RWPE1 (cell line): ENCODE data around the gene FAM78B.

Source experiments
- CTCF ChIA-PET: fragments of 350-600 bp; sonication (Branson Sonifier 250); formaldehyde crosslinking; extraction: SDS; loops from one replicate; lab custom pipeline; 2021; lab: Yijun Ruan, JAX
- POLR2A ChIA-PET: fragments of 400-600 bp; formaldehyde crosslinking; extraction: SDS; loops from one replicate; lab custom pipeline; 2020; ENCODE audit warnings: antibody characterized with exemption; ENCODE audit not compliant: low non-redundant PET; lab: Yijun Ruan, JAX
- DNase-seq: peaks from one replicate; pipeline ENCODE4 v3.0.0; 2012; ENCODE audit warnings: low spot score
- H3K27ac ChIP-seq: fragments of 450-650 bp; 2 replicates; pipeline ENCODE4 v1.5.1; 2017
- CTCF ChIP-seq: fragments of 450-650 bp; conservative IDR thresholded peaks from 2 replicates; pipeline ENCODE4 v1.5.1; 2017; ENCODE audit warnings: low read depth, mild to moderate bottlenecking

Gene FAM78B

DNA sequence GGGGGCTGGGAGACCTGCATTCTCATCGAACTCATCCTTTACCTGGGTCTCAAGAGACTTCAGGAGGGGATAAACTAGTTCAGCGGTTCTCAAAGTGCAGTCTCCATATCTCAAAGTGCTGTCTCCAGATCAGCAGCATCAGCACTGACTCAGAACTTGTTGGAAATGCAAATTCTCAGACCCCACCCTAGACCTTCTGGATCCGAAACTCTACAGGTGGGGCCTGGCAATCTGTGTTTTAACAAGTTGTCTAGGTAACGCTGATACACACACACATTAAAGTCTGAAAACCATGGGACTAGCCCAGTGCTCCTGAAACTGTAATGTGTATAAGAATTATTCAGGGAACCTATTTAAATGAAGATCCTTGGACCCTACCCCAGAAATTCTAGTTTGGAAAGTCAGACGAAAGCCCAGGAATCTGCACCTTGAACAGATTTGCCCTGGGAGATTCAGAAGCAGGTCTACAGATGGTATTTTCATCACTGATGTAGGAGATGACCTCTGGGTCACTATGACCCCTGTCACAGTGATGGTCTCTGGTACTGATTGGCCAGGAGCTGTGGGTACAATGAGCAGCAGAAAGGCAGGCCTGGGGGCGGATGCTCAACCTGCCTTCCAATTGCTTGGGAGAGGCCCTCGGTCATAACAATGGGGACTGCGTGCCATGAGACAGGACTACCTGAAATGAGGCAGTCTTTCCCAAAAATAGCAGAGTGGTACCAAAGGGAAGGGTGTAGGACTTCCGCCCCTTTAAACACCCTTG lies 127.2 kb downstream of the FAM78B start:
- DNase-seq: no peak
- CTCF ChIA-PET: no interaction called here
- H3K27ac ChIP-seq: no peak overlapping the region
- POLR2A ChIA-PET: no interaction called here
- no peak for TF ChIP-seq CTCF

- DNase-seq: no peak
- H3K27ac ChIP-seq: no peak overlapping the region
- ChIA-PET CTCF (no interaction called here), POLR2A (no interaction called here)
- TF ChIP-seq CTCF: no peak
Observed at GRCh38 chr1:166036092-166036491, 130.7 kb downstream of the FAM78B start.

DNA sequence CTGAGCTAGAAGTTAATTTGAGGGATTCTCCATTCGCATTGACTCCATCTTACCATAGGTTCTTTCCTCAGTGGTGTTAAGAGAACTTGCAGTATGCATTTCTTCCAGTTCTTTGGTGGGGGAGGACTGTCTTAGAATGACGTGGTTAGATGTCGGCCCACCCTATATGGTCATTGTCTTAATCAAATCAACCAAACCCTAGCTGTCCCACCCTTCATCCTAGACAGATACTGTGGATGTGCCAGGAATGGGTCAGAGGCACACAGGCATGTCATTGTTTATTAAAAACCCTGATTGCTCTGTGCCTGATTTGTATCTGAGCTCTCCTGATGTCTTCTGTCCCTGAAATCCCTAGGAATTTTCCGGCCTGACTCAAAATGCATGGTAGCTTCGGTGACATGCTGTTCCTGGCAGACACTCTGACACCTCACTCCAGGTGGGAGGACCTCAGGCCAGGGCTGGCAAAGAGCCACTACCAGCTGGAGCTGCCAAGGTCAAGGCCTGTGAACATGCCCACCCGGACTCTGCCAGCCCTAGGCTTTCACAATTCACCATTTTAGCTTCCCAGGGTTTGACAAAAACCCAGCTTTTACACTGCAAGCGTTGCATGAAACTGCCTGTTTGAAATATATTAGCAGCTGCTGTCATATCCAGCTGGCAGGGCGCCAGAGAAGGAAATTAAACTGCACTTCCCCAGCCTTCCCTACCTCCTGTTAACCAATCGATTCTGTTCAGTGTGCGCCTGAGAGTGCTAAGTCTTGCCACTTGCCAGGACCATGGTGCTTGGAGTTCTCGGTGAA lies 134.0 kb downstream of the FAM78B start:
- no peak for DNase-seq
- TF ChIP-seq CTCF: no peak
- POLR2A ChIA-PET: no interaction called here
- no peak overlapping the region for H3K27ac ChIP-seq
- CTCF ChIA-PET: interaction anchor here (0.6 kb wide), 2 partner anchors 169 to 507 kb away, joined by 3 read pairs; no protein-coding TSS in a partner anchor

DNA sequence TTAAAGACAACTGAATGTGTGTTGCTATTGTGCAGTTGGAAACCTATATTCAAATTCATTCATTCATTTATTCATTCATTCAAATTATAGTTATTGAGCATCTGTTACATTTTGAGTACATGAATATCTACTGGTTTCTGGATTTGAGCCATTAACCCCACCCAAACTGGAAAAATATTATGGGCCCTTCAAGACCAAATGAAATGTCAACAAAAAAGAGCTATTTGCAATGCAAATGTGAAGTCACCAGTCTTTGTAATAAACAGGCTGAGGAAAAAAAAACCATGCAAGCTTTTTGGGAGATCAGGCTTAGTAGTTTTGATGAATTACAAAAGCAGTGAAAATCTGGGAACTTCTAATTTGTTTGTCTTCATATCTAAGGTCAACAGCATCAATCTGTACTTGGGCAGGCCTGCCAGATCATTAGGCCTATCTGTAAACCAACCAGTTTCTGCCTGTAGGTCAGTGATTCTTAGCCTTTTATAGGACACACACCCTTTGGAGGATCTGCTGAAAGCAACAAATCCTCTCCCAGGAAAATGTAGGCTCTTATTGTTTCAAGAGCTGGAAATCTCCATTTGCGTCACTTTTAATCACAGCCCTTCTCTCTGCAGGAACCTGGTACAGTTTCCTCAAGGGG lies 134.7 kb downstream of the FAM78B start:
- POLR2A ChIA-PET: no interaction called here
- no peak for TF ChIP-seq CTCF
- no peak overlapping the region for H3K27ac ChIP-seq
- CTCF ChIA-PET: interaction anchor here (0.5 kb wide), 1 partner anchor 12 kb away, joined by 4 read pairs; no protein-coding TSS in a partner anchor
- DNase-seq: no peak

GRCh38 chr1:166029196-166029945 lies 137.4 kb downstream of the FAM78B start:
- H3K27ac ChIP-seq: no peak overlapping the region
- DNase-seq: no peak
- TF ChIP-seq CTCF: no peak
- ChIA-PET CTCF (no interaction called here), POLR2A (no interaction called here)

DNA sequence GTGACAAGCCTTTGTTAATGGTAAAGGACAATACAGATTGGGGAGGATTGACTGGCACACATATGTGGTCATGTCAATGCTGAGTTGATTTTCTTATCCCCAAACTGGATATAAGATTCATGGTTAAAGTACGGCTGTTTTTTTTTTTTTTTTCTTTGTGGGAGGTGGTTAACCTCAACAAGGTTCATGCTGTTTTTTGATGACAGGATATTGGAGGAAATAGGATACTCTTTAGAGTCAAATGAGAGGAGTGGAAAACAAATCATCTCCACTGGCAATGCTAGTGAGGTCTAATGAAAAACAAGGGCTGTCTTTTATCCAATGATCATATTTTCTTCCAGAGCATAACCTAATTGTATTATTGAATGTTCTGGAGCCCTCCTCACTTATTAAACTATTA lies 140.2 kb downstream of the FAM78B start:
- H3K27ac ChIP-seq: no peak overlapping the region
- DNase-seq: no peak
- no peak for TF ChIP-seq CTCF
- ChIA-PET POLR2A (no interaction called here), CTCF (no interaction called here)
